ENCODE measurements around the gene RCL1.
"Not testable (repeated sequence)": the region's sequence is repeated elsewhere in the genome, so short reads cannot be mapped to it uniquely, and the experiment has no call there.

RCL1 gene

GRCh38 chr9:4784403-4784802, 8.3 kb upstream of the RCL1 start:
- no peak for DNase-seq

- DNase-seq, result no peak
These were observed 6.1 kb upstream of the RCL1 start for GRCh38 chr9:4786599-4786998.

GRCh38 chr9:4787876-4788275, 4.9 kb upstream of the RCL1 start:
- no peak for DNase-seq

GRCh38 chr9:4788703-4789102, 4.0 kb upstream of the RCL1 start:
- DNase-seq, result no peak

- DNase-seq, result no peak
These were observed 631 bp upstream of the RCL1 start for GRCh38 chr9:4792054-4792571.

GRCh38 chr9:4793459-4794395, 983 bp downstream of the RCL1 start:
- DNase-seq, result no peak

- DNase-seq, result no peak
These were observed 1.9 kb downstream of the RCL1 start for GRCh38 chr9:4794691-4795090.

- DNase-seq, result not testable (repeated sequence)
These were observed 2.4 kb downstream of the RCL1 start for GRCh38 chr9:4795108-4795507.

- no peak for DNase-seq
These were observed 3.8 kb downstream of the RCL1 start for GRCh38 chr9:4796530-4796929.

- peak; percentile 29 for DNase-seq
These were observed 4.5 kb downstream of the RCL1 start for GRCh38 chr9:4796988-4797853.

- no peak for DNase-seq
These were observed 5.1 kb downstream of the RCL1 start for GRCh38 chr9:4797854-4798150.

- DNase-seq, result no peak
These were observed 5.7 kb downstream of the RCL1 start for GRCh38 chr9:4798281-4799032.

- no peak for DNase-seq
These were observed 6.3 kb downstream of the RCL1 start for GRCh38 chr9:4799033-4799430.

- DNase-seq, result no peak
These were observed 7.0 kb downstream of the RCL1 start for GRCh38 chr9:4799775-4800174.

- no peak for DNase-seq
These were observed 8.4 kb downstream of the RCL1 start for GRCh38 chr9:4801156-4801555.

GRCh38 chr9:4803670-4804530, 11.2 kb downstream of the RCL1 start:
- DNase-seq, result no peak

- DNase-seq, result no peak
These were observed 11.8 kb downstream of the RCL1 start for GRCh38 chr9:4804531-4805016.

GRCh38 chr9:4805191-4805918, 12.6 kb downstream of the RCL1 start:
- no peak for DNase-seq

GRCh38 chr9:4810565-4810964, 17.8 kb downstream of the RCL1 start:
- DNase-seq, result no peak

GRCh38 chr9:4811824-4812223, 19.1 kb downstream of the RCL1 start:
- no peak for DNase-seq

- no peak for DNase-seq
These were observed 20.1 kb downstream of the RCL1 start for GRCh38 chr9:4812858-4813257.

Measured in NCI-H446 treated with DMSO at 0.1 percent for 48 hours (cell line).